Measurements from ENCODE around the gene NPLOC4.

GRCh38 chr17:81615401-81615930 lies 21.4 kb downstream of the NPLOC4 start:
- TF ChIP-seq CTCF (IDR thresholded peaks at IDR 0.05) (no peak), ZFX (IDR thresholded peaks at IDR 0.05; ENCODE audit: borderline replicate concordance) (no peak)

Data from 22Rv1 (cell line).